HepG2 (cell line): ENCODE data around the gene FOXG1. TPM values are rescaled to one million over a fixed set of nuclear protein-coding genes. Genes with fewer than 3 reads are reported as not detected.

ENCODE experiments used
- ATF3 ChIP-seq: sonication (generic); formaldehyde crosslinking; IDR thresholded peaks from 2 replicates; pipeline ENCODE4 v1.4.0; 2020; ENCODE audit warnings: missing genetic modification reagents
- CTCF ChIP-seq: sonication (generic); formaldehyde crosslinking; IDR thresholded peaks from 2 replicates; pipeline ENCODE4 v1.5.0; 2020; ENCODE audit warnings: mild to moderate bottlenecking, missing genetic modification reagents, moderate library complexity
- EZH2 ChIP-seq: conservative IDR thresholded peaks from 2 replicates; pipeline ENCODE4 v1.6.1; 2012; ENCODE audit warnings: mild to moderate bottlenecking, low read depth, low read length, moderate library complexity
- FOXJ3 ChIP-seq: sonication (generic); formaldehyde crosslinking; IDR thresholded peaks from 2 replicates; pipeline ENCODE4 v1.4.0; 2020; ENCODE audit warnings: missing genetic modification reagents, mild to moderate bottlenecking, borderline replicate concordance
- KDM2A ChIP-seq: sonication (generic); formaldehyde crosslinking; IDR thresholded peaks from 2 replicates; pipeline ENCODE4 v1.4.0; 2020; ENCODE audit warnings: low read depth, missing genetic modification reagents, borderline replicate concordance
- MTF2 ChIP-seq: sonication (generic); formaldehyde crosslinking; IDR thresholded peaks from 2 replicates; pipeline ENCODE4 v1.5.0; 2020; ENCODE audit warnings: missing genetic modification reagents, borderline replicate concordance
- PATZ1 ChIP-seq: sonication (generic); formaldehyde crosslinking; IDR thresholded peaks from 2 replicates; pipeline ENCODE4 v1.4.0; 2020; ENCODE audit warnings: missing genetic modification reagents
- RAD21 ChIP-seq: fragments of 450-650 bp; formaldehyde crosslinking; IDR thresholded peaks from 2 replicates; pipeline ENCODE4 v1.5.0; 2020; ENCODE audit warnings: mild to moderate bottlenecking
- REPIN1 ChIP-seq: sonication (generic); formaldehyde crosslinking; IDR thresholded peaks from 2 replicates; pipeline ENCODE4 v1.8.0; 2022; ENCODE audit warnings: missing genetic modification reagents, low read depth, mild to moderate bottlenecking, borderline replicate concordance
- RXRB ChIP-seq: IDR thresholded peaks from 2 replicates; pipeline ENCODE4 v1.6.1; 2016; ENCODE audit warnings: borderline replicate concordance, missing genetic modification reagents, missing compliant biosample characterization
- YEATS2 ChIP-seq: sonication (generic); formaldehyde crosslinking; IDR thresholded peaks from 2 replicates; pipeline ENCODE4 v1.4.0; 2020; ENCODE audit warnings: missing genetic modification reagents, borderline replicate concordance
- ZBTB2 ChIP-seq: sonication (generic); formaldehyde crosslinking; IDR thresholded peaks from 2 replicates; pipeline ENCODE4 v1.8.0; 2022; ENCODE audit warnings: low read depth, missing genetic modification reagents
- ZBTB26 ChIP-seq: IDR thresholded peaks from 2 replicates; pipeline ENCODE4 v1.6.1; 2016; ENCODE audit warnings: missing compliant biosample characterization, missing genetic modification reagents, borderline replicate concordance
- ZKSCAN5 ChIP-seq: sonication (generic); formaldehyde crosslinking; IDR thresholded peaks from 2 replicates; pipeline ENCODE4 v1.5.1; 2020; ENCODE audit warnings: mild to moderate bottlenecking, missing genetic modification reagents
- ZNF24 ChIP-seq: fragments of 450-650 bp; IDR thresholded peaks from 2 replicates; pipeline ENCODE4 v1.6.1; 2017; ENCODE audit warnings: antibody characterized with exemption, mild to moderate bottlenecking
- ZNF281 ChIP-seq: sonication (generic); formaldehyde crosslinking; IDR thresholded peaks from 2 replicates; pipeline ENCODE4 v1.4.0; 2020; ENCODE audit warnings: missing genetic modification reagents, borderline replicate concordance
- ZNF382 ChIP-seq: sonication (generic); formaldehyde crosslinking; IDR thresholded peaks from 2 replicates; pipeline ENCODE4 v1.5.0; 2020; ENCODE audit warnings: missing genetic modification reagents, mild to moderate bottlenecking, borderline replicate concordance
- ZNF644 ChIP-seq: IDR thresholded peaks from 2 replicates; pipeline ENCODE4 v1.6.1; 2016; ENCODE audit warnings: low read depth
- polyA plus RNA-seq, 8 experiments: library from polyadenylated mRNA; depleted of rRNA in 3 of 8; stranded (reverse) in 7 of 8; unstranded in 1 of 8; fragments of >200 nt; fragmentation: Illumina TruSeq in 4 of 8; extraction: Trizol in 4 of 8; gene quantifications; 2 replicates each; pipeline versions ENCODE4 v1.2.1 to v1.2.3, GENCODE V29; 2011 to 2016; ENCODE audit warnings: low read depth in 4 of 8, missing spikeins in 1 of 8, mixed read lengths in 1 of 8; ENCODE audit not compliant: insufficient read depth in 1 of 8
- total RNA-seq, 5 experiments: library from RNA; depleted of rRNA; stranded (reverse); fragments of >200 nt; fragmentation: Illumina TruSeq; extraction: Trizol; gene quantifications; 2 replicates each; pipeline ENCODE4 v1.2.3, GENCODE V29; 2016; ENCODE audit warnings: low read depth in 1 of 5

The FOXG1 gene
- total and polyA plus RNA-seq, 2 of the 13 experiments (the other 11 are each of a cell fraction or from before 2014, with no cell fraction given) = not detected

GRCh38 chr14:28756884-28757570 is 9.6 kb upstream of the FOXG1 start (continued):
- 0 out of 2 replicates have a peak, but pooled peaks have one; percentile 37 for TF ChIP-seq RAD21 (CRISPR knock-in tag)
- peak; percentile 56 for TF ChIP-seq RXRB (CRISPR knock-in tag)
- TF ChIP-seq CTCF (CRISPR knock-in tag) = peak; percentile 86
- 0 out of 2 replicates have a peak, but pooled peaks have one; percentile 17 for TF ChIP-seq ATF3
- TF ChIP-seq ZNF281 (CRISPR knock-in tag) = 0 out of 2 replicates have a peak, but pooled peaks have one; percentile 33
- no peak for TF ChIP-seq ZKSCAN5 (CRISPR knock-in tag)
- peak; percentile 81 for TF ChIP-seq ZBTB26 (CRISPR knock-in tag)
- peak; percentile 52 for TF ChIP-seq KDM2A (CRISPR knock-in tag)
- 0 out of 2 replicates have a peak, but pooled peaks have one; percentile 24 for TF ChIP-seq FOXJ3 (CRISPR knock-in tag)
- TF ChIP-seq YEATS2 (CRISPR knock-in tag) = peak; percentile 24; the same call in 1 of the 2 replicates
- no peak for TF ChIP-seq ZNF382
- TF ChIP-seq REPIN1 (CRISPR knock-in tag) = peak; percentile 94
- 0 out of 2 replicates have a peak, but pooled peaks have one; percentile 39 for TF ChIP-seq ZNF644 (CRISPR knock-in tag)
- TF ChIP-seq EZH2 = peak; percentile 100
- TF ChIP-seq MTF2 (CRISPR knock-in tag) = peak; percentile 98
- 0 out of 2 replicates have a peak, but pooled peaks have one; percentile 20 for TF ChIP-seq ZNF24
- TF ChIP-seq ZBTB2 (CRISPR knock-in tag) = no peak
- TF ChIP-seq PATZ1 (CRISPR knock-in tag) = peak; percentile 25; the same call in 1 of the 2 replicates
